Measurements from ENCODE around the gene SLC2A13.

Gene SLC2A13

DNA sequence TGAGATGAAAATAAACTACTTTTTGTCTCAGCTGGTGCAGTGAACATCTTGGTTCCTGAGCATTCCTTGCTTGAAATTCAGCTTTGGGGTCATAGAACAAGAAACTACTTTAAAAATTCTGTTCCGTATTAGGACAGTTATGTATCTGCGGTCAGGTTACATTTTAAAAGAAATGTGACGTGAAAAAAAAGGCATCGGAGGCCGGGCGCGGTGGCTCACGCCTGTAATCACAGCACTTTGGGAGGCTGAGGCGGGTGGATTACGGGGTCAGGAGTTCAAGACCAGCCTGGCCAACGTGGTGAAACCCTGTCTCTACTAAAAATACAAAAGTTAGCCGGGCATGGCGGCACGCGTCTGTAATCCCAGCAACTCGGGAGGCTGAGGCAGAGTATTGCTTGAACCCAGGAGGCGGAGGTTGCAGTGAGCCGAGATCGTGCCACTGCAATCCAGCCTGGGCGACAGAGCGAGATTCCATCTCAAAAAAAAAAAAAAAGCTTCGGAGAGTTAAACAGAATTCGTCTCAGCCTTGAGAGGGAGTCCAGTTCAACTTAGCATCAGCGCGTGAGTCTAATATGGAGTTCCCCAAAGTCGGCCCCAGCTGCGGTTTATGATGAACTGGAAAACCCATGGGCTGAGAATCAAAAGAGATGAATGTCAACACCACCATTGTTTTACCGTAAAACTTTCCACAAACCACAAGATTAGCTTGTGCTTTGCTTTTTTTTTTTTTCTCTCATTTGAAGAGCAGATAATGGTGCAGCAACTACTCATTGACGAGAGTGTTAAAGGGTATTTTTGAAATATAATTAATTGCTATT lies 2.1 kb upstream of the SLC2A13 start:
- no peak overlapping the region for H3K4me3 ChIP-seq (ENCODE audit: low read depth, low read length)
- no peak for DNase-seq (ENCODE audit: low read depth)
- TF ChIP-seq, protein P1, sequence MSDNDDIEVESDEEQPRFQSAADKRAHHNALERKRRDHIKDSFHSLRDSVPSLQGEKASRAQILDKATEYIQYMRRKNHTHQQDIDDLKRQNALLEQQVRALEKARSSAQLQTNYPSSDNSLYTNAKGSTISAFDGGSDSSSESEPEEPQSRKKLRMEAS (IDR thresholded peaks at IDR 0.05; ENCODE audit: low read depth, low read length) = no peak
- no peak for TF ChIP-seq MYC (IDR thresholded peaks at IDR 0.05; ENCODE audit: low read depth, low read length)
- TF ChIP-seq, protein P2, sequence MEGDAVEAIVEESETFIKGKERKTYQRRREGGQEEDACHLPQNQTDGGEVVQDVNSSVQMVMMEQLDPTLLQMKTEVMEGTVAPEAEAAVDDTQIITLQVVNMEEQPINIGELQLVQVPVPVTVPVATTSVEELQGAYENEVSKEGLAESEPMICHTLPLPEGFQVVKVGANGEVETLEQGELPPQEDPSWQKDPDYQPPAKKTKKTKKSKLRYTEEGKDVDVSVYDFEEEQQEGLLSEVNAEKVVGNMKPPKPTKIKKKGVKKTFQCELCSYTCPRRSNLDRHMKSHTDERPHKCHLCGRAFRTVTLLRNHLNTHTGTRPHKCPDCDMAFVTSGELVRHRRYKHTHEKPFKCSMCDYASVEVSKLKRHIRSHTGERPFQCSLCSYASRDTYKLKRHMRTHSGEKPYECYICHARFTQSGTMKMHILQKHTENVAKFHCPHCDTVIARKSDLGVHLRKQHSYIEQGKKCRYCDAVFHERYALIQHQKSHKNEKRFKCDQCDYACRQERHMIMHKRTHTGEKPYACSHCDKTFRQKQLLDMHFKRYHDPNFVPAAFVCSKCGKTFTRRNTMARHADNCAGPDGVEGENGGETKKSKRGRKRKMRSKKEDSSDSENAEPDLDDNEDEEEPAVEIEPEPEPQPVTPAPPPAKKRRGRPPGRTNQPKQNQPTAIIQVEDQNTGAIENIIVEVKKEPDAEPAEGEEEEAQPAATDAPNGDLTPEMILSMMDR (IDR thresholded peaks at IDR 0.05; ENCODE audit: low read depth, low read length) = no peak

DNA sequence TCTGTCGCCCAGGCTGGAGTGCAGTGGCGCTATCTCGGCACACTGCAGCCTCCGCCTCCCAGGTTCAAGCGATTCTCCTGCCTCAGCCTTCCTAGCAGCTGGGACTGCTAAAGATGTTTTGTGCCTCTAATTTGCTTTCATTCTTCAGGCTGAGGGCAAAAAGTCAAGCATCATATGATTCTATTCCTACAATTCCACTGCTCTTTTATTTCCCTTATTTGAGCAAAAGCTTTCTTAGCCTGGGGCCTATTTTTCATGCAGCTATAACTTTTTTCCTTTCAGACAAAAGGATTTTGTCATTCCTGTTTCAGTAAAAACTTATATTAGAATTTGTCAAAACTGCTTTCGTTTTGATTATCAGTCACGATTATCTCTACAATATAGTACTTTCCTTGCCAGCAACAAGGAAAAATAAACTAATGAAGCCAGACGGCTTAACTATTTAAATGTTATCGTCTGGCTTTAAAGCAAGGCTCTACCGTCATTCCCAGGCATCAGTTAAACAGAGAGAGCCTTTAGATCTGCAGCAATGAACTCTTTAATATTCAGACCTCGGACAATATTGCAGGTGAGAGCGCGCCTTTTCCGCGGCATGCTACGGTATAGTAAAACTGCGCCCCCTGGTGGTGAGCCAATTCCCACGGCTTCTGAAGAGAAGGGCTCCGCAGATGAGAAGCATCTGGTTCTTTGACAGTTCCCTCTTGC lies 1.4 kb upstream of the SLC2A13 start:
- TF ChIP-seq, protein P2 (IDR thresholded peaks at IDR 0.05; ENCODE audit: low read depth, low read length) = peak; percentile 89
- TF ChIP-seq MYC (IDR thresholded peaks at IDR 0.05; ENCODE audit: low read depth, low read length) (peak; percentile 75), POLR2A (IDR thresholded peaks at IDR 0.05; ENCODE audit: extremely low read depth, insufficient read length) (no peak)
- TF ChIP-seq, protein P1 (IDR thresholded peaks at IDR 0.05; ENCODE audit: low read depth, low read length) = peak; percentile 87
- peak; percentile 86 for DNase-seq (ENCODE audit: low read depth)
- peak overlapping the region; percentile 47 for H3K4me3 ChIP-seq (ENCODE audit: low read depth, low read length)

DNA sequence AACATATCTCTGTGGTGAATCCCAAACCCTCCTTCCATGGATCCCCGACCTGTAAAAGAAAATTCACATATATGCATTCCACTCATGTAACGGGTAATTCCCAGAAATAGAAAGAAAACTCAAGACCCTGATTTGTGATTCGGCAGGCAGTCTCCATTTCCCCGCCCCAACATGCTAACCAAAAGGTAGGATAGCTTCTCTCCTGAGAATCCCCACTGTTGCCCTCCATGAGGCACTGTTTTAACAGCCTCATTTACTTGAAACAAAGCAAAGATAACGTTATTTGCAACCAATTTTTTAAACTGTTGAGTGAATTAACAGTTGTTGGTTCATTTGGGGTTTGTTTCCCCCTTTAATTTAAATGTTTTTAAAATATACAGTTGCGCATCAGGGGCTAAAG lies 774 bp upstream of the SLC2A13 start:
- TF ChIP-seq, protein P2 (IDR thresholded peaks at IDR 0.05; ENCODE audit: low read depth, low read length) = no peak
- TF ChIP-seq MYC (IDR thresholded peaks at IDR 0.05; ENCODE audit: low read depth, low read length) (no peak), POLR2A (IDR thresholded peaks at IDR 0.05; ENCODE audit: extremely low read depth, insufficient read length) (no peak)
- TF ChIP-seq, protein P1 (IDR thresholded peaks at IDR 0.05; ENCODE audit: low read depth, low read length) = no peak
- peak overlapping the region; percentile 60 for H3K4me3 ChIP-seq (ENCODE audit: low read depth, low read length)
- no peak for DNase-seq (ENCODE audit: low read depth)

DNA sequence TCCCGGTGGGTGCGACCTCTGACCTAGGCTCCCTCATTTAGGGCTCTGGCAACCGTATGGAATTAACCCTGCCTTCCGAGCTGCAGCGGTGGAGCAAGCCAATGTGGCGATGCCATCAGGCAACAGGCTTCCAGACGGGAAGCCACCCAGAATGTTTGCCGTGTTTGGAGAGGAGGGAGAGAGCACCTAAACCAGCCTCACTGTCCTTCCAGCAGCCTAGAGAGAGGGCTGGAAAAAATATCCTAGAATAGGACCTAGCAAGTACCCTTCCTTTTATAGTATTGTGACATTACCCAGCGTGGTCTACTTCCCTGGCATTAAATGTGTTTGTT lies 287 bp upstream of the SLC2A13 start:
- H3K4me3 ChIP-seq (ENCODE audit: low read depth, low read length) = peak overlapping the region; percentile 60
- TF ChIP-seq, protein P2 (IDR thresholded peaks at IDR 0.05; ENCODE audit: low read depth, low read length) = no peak
- TF ChIP-seq, protein P1 (IDR thresholded peaks at IDR 0.05; ENCODE audit: low read depth, low read length) = no peak
- TF ChIP-seq MYC (IDR thresholded peaks at IDR 0.05; ENCODE audit: low read depth, low read length) (no peak), POLR2A (IDR thresholded peaks at IDR 0.05; ENCODE audit: extremely low read depth, insufficient read length) (no peak)
- no peak for DNase-seq (ENCODE audit: low read depth)

DNA sequence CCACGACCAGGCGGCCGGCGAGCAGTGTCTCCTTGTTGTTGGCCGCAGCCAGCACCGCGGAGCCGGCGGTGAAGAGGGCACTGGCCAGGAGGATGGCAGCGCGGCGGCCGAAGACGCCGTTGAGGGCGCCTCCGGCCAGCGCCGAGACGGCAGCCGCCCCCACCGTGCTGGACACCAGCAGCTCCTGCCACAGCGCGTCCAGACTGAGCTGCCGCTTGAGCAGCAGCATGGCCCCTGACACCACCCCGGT lies 691 bp downstream of the SLC2A13 start:
- H3K4me3 ChIP-seq (ENCODE audit: low read depth, low read length) = peak overlapping the region; percentile 64
- TF ChIP-seq, protein P2 (IDR thresholded peaks at IDR 0.05; ENCODE audit: low read depth, low read length) = no peak
- TF ChIP-seq, protein P1 (IDR thresholded peaks at IDR 0.05; ENCODE audit: low read depth, low read length) = peak; percentile 62
- DNase-seq (ENCODE audit: low read depth) = no peak

All from NB4 (cell line).